NCI-H2196 (cell line): ENCODE measurements around the gene PLPP2.

Source experiments
- DNase-seq: peaks from one replicate; lab custom pipeline; 2025; ENCODE audit not compliant: unreplicated experiment; lab: John Stamatoyannopoulos, UW

The PLPP2 gene

DNA sequence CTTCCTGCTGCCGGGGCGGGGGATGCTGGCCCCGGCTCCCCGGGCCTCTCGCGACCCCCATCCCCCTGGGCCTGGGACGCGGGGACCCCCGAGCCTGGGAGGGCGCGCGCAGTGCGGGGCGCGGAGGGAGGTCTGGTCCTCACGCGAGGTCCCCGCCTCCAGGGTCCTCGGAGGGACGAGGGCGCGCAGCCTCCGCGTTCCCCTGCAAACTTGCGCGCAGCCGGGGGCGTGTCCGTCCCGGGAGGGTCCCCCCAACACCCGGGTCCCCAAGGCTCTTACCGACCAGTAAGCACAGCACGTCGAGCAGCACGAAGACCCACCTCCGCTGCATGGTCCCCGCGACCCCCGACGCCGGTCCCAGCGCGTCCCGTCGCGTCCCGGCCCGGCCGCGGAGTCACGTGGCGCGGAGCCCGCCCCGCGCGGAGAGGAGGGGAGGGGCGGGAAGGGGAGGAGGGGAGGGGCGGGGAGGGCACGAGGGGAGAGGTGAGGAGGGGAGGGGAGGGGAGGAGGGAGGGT, at the start of gene PLPP2:
TSS of gene PLPP2 (minus strand) at position 398 of the 516 bp plus-strand sequence. CDS start at position 331, 67 bp downstream.
- DNase-seq: peak; percentile 45

DNA sequence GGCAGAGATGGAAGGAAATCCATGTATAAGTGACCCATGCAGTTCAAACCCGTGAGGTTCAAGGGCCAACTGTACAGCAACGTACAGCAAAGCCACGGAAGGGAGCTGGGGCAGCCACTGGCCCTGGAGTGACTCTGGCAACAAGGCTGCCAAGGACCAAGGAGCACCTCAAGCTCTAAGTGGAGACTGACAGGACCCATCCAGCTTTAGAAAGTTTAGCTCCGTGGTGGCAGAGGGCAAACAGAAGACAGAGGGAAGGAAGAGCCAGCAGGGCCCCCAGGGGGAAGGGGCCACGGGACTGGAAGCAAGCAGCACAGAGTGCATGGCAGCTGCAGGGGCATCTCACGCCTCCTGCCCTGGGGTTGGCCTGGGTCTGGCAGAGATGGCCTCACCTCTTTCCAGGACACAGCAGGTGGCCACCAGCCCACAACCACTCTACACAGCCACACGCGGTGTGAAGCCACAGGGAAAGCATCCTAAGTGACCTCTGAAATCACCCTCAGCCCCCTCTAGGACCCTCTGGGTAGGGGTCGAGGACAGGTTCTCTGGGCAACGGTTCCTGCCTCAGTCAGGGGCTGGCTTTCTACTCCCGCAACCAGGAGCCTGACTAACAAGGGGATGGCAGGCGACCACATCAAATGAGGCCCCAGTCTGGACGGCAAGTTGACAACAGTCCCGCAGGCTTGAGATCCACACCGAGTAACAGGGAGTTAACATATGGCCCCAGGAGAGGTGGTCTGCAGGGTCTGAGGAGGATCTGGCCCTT, 49.6 kb upstream of the PLPP2 start:
- no peak for DNase-seq

- DNase-seq: no peak
These were observed 48.2 kb upstream of the PLPP2 start for GRCh38 chr19:339262-339887.

DNA sequence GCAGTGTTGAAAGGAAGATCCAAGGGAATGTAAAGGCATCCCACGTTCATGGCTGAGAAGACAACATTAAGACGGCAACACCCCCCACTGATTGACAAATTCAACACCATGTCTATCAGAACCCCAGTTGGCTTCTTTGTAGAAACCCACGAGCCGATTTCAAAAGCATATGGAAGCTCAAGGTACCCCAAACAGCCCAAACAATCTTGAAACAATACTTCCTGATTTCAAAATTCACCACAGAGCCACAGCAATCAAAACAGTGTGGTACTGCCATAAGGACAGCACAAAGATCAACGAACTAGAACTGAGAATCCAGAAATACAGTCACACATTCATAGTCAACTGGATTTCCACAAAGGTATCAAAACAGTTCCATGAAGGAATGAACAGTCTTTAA, 47.2 kb upstream of the PLPP2 start:
- DNase-seq: no peak

- no peak for DNase-seq
These were observed 44.9 kb upstream of the PLPP2 start for GRCh38 chr19:336067-336614.

DNA sequence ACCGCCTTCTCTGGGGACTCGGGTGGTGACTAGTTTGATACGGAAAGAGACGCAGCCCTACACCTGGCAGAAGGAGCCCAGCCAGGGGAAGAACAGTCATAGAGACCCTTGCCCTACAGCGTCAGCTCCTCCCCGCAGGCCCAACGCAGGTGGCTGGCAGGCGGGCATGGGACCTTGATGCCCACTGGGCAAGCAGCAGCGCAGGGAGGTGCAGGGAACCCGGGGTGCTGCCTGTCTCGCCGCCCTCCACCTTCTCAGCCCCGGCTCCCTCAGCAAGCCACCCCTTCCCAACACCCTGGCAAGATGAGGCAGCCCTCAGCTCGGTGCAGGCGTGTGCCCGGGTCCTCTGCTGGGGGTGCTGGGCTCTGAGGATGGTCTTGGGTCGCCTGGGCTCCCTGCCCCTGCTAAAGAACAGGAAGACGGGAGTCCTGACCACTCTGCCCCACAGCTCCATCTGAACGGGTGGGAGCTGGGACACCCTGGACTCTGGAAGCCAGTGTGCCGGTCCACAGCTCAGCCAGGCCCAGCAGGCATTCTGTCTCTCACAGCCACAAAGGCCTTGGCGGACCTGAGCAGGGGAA, 44.4 kb upstream of the PLPP2 start:
- no peak for DNase-seq

GRCh38 chr19:335072-335471, 43.9 kb upstream of the PLPP2 start:
- no peak for DNase-seq

GRCh38 chr19:334296-335071, 43.3 kb upstream of the PLPP2 start:
- DNase-seq: no peak

- DNase-seq: no peak
These were observed 39.3 kb upstream of the PLPP2 start for GRCh38 chr19:330503-330902.

DNA sequence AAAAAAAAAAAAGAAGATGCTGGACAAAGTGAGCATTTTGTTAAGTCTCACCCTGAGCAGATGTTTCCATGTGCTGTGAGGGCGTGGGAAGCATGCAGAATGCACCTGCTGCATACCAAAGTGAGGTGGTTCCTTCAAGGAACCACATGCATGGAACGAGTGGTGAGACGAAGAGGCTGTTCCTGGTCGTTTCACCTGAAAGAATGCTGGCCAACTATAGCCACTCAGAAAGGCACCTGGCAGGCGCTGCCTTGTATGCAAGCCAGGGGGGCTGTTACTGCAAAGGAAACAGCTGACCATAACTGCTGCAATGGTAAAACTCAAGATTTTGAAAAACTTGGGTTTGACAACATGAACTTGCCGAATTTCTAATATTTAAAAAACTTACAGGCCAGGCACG, 38.7 kb upstream of the PLPP2 start:
- DNase-seq: no peak

DNA sequence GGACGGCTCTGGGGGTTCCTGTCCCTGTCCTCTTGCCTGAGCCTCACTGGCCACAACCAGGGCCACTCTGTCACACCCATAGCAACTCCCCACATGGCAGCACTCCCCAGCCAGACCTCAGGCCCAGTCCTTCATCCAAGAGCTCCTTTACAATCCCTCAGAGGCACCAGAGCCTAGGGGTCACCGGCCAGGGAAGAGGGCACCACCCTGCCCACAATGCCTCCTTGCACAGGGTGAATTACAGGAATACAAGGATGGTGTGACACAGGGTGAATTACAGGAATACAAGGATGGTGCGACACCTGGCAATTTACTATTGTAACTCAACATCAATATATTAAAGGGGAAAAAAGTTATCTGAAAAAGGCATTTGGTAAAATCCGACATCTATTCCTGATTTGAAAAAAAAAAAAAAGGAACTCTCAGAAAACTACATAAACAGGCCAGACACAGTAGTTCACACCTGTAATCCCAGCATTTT, 36.9 kb upstream of the PLPP2 start:
- DNase-seq: no peak

- no peak for DNase-seq
These were observed 36.3 kb upstream of the PLPP2 start for GRCh38 chr19:327291-328024.

GRCh38 chr19:326871-327270, 35.7 kb upstream of the PLPP2 start:
- DNase-seq: no peak

- no peak for DNase-seq
These were observed 34.8 kb upstream of the PLPP2 start for GRCh38 chr19:325937-326565.

DNA sequence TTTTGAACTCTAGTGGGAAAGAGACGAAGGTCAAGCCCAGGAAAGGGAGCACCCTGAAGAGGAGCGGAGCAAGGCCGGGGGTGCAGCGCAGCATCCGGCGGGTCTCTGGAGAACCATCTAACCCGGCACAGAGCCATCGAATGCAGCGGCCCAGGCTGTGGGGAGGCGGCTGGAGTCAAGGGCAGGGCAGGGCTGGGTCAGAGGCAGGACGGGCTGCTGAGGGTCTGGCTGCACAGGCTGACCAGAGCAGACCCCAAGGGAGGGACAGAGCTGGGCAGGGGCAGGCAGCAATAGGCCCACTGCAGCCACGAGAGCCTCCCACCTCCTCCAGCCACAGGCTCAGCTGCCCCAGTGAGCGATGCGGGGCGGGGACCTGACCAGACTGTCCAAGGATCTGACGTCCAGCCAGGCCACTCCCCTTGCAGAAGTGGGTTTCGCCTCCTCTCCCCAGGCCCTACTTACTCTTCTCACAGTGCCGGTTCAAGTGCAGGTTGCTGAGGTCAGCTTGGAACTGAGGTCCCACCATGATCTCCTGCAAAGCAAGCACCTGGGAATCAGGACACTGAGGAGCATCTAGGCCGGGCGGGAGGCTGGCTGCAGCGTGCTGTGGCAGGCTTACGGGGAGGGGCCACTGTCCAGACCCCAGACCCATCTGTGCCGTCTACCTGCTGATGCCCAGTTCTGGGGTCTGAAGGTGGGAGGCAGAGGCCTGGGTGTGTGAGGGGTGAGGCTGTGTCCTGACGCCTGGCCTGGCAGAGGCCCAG, 34.2 kb upstream of the PLPP2 start:
- no peak for DNase-seq

DNA sequence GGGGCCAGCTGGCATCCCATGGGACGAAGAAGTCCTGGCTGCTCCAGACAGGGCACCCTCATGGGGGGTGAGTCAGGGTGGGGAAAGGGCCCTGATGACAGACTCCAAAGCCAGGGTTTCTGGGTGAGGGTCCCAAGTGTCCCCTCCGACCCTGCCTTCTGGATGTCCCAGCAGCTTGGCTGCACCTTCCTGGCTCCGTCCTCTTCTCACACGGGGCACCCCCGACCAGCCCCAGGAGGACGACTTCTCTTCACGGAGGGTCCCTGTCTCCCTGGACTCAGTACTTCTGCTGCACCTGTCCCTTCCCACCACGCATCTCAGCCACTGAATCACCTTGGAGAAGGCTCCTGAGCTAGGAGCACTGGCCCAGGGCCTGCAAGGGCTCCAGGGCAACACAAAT, 33.5 kb upstream of the PLPP2 start:
- no peak for DNase-seq

GRCh38 chr19:322616-323015, 31.4 kb upstream of the PLPP2 start:
- no peak for DNase-seq

- DNase-seq: no peak
These were observed 27.2 kb upstream of the PLPP2 start for GRCh38 chr19:318509-318774.
